GM19025 (cell line): ENCODE measurements around the gene MICU1.
"Not testable (repeated sequence)": the region's sequence is repeated elsewhere in the genome, so short reads cannot be mapped to it uniquely, and the experiment has no call there.

Source experiments
- ATAC-seq: cut with Tn5 transposase; IDR thresholded peaks from one replicate; pipeline ENCODE4 v1.9.1; 2021; ENCODE audit warnings: mild to moderate bottlenecking, low read depth, moderate library complexity; ENCODE audit not compliant: unreplicated experiment

Gene MICU1

DNA sequence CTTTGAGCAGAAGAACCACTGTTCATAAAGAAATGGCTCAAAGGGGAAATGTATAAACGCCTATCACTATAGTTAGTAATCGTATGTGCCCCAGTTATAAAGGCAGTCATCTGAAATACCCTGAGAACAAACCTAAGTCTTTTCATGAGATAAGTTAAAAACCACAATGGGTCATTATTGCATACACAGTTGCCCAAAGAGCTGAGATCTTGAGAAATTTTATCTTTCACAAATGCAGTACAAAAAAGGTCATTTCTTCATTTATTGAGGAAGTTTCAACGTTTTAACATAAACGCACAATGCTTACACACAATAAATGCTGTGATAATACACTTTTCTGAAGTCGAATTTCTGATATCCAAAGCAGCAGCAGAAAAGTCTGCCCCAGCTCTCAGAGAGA lies 114.4 kb downstream of the MICU1 start:
- ATAC-seq = no peak

DNA sequence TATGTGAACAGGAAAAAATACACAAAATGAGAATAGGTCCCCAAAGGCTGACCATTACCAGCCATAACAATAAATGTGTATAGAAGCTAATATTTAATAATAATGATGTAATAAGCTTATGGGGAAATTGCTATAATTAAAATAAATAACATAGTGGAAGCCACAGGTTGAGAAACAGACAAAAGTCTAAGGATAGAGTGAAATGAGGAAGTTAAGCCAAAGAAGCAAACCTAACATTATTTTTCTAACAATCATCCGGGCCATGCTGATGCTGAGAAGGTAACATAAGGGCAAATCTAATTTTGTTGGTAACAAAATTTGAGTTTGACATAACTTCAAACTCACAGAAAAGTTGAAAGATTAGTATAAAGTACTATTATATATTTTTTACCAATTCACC lies 115.9 kb downstream of the MICU1 start:
- ATAC-seq = no peak

DNA sequence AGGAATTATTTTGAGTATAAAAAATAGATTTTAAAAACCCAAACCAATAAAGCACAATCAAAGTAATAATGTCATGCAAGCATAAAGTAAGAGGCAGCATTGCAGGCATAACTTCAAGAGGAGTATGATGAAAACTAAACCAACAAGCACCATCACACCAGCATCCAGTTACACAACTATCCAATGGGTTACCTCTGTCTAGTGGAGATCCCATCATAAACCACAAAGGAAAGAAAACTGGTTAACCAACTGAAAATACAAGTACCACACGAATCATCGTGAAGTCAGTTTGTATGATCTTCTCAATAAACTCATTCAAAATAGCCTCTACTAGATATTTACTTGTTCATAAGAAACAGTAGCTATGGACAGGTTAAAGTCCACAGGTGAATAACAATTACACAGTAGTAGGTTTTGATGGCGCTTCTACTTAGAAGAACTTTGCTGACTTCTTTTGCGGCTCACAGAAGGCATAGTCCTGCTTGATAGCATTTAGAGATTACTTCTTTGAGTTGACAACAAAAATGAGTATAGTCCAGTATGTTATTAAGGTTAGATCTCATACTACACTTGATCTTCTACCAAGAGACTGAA lies 116.6 kb downstream of the MICU1 start:
- no peak for ATAC-seq

DNA sequence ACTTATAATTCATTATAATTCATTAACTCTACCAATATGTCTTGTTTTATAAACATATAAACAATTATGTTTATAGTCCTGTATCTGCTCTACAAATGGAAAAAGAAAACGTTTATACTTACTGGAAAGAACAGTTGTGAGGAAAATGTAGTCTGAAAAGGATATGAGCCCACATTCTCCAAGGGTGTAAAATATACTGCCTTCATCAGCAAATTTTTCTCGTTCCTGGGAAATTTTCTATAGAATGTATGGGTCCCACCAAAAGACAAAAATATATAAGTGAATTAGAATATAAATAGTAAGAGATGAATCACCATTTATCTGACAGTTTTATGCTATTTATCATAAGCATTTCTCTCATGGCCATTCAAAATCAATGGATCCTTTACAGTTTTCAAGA lies 117.8 kb downstream of the MICU1 start:
- ATAC-seq = no peak

DNA sequence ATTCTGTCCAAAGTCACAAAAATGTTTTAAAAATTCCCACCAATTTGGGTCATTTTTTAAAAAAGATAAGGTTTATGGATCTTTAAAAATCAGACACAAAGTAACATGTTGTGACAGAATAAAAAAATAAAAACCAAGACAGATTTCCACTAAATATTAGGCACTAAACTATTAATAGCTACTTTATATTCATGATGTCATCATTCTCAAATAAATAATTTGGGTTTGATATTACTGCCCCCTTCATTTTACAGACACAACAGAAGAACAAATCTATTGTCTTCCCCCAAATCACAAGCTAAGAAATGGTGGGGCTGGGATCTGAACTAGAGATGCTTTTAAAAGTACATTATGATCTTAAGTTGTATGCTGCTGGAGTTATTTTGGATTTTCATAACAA lies 119.4 kb downstream of the MICU1 start:
- no peak for ATAC-seq

DNA sequence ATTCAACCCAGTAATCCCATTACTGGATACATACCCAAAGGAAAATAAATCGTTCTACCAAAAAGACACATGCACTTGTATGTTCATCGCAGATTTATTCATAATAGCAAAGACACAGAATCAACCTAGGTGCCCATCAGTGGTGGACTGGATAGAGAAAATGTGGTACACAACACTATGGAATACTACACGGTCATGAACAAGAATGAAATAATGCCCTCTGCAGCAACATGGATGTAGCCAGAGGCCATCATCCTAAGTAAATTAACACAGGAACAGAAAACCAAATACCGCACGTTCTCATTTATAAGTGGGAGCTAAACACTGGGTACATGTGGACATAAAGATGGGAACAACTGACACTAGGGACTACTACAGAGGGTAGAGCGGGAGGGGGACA lies 120.4 kb downstream of the MICU1 start:
- no peak for ATAC-seq

DNA sequence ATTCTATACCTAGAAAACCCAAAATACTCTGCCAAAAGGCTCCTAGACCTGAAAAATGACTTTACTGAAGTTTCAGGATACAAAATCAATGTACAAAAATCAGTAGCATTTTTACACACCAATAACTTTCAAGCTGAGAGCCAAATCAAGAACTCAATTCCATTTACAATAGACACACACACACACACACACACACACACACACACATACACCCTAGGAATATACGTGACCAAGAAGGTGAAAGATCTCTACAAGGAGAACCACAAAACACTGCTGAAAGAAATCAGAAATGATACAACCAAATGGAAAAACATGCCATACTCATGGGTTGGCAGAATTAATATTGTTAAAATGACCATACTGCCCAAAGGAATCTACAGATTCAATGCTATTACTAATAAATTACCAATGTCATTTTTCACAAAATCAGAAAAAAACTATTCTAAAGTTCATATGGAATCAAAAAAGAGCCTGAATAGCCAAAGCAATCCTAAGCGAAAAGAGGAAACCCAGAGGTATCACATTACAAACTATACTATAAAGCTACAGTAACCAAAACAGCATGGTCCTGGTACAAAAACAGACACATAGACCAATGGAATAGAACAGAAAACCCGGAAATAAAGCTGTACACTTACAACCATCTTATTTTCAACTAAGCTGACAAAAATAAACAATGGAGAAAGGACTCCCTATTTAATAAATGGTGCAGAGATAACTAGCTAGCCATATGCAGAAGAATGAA lies 122.0 kb downstream of the MICU1 start:
- ATAC-seq = no peak

DNA sequence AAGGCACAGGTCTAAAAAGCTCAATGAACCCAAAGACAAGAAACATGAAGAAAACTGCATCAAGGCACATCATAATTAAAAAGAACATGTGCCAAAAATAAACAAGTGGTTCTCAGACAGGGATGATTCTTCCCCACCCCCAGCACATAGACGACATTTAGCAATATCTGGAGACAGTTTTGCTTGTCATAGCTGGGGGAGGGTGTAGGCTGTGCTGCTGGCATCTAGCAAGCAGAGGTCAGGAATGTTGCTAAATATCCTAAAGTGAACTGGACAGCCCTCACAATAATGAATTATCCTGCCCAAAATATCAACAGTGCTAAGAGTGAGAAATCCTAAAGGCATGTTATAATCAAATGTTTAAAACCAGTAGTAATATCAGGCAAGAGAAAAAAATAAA lies 122.6 kb downstream of the MICU1 start:
- no peak for ATAC-seq

DNA sequence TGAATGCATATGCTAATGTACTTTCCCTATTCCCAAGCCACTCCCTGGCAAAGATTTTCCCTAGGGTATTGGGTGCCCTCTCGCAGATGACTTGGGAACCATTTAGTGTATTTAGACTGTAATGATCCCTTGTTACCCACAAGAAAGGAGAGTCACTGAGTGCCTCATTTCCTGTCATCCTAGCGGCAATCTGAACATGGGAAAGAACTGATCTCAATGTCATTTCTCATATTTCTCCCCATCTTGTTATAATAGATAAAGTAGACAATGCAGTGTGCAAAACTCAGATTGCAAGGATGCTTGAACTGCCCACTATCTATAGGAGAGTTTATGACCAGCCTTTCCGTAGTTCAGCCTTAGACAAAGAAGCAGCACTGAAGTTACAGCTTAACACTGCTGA lies 123.3 kb downstream of the MICU1 start:
- ATAC-seq = no peak

DNA sequence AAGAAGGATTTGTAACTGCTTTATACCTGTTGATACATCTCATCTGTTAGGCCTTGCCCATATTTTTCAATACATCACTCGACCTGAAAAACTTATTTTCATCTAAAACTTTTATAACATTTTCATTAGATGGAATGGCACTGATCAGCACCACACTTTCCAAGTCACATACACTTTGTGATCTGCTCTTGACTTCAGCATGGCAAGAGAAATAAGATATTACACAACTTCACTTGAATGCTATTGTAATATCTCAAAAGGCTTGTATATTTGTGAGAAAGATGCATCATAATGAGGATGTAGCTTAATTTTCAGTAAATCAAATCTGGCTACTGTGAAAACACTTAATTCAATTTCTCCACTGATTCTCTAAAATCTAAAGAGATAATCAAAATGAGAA lies 126.2 kb downstream of the MICU1 start:
- ATAC-seq = no peak

DNA sequence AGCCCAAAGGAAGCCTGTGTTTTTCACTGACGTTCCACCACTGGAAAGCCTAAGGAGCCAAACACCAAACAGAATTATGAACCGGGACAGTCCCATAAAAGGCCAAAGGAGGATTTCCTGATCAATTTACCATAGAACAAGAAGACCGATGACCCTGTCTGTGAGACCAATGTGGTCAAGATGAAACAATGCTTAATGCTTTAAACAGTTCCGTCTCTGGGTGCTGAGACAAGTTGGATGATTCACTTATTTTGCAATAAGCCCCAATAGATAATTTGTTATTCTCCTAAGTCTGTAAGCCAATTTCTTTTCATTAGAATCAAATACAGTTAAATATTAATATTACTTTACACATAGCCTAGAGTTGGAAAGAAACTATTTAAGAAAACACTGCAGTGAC lies 134.9 kb downstream of the MICU1 start:
- ATAC-seq = no peak

DNA sequence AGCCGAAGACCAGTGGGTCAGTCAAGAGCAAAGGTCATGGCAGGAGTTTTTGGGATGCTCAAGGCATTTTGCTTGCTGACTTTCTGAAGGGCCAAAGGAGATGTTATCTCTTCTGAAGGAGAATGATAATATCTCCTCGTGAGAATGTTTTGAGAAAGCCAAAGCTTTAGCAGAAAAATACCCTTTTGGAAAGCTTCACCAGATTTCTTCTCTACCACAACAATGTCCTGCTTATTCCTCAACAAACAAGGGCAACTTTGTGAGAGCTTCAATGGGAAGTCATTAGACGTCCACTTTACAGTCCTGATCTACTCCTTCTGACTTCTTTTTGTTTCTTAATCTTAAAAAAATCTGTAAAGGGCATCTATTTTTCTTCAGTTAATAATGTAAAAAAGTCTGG lies 138.4 kb downstream of the MICU1 start:
- ATAC-seq = no peak

DNA sequence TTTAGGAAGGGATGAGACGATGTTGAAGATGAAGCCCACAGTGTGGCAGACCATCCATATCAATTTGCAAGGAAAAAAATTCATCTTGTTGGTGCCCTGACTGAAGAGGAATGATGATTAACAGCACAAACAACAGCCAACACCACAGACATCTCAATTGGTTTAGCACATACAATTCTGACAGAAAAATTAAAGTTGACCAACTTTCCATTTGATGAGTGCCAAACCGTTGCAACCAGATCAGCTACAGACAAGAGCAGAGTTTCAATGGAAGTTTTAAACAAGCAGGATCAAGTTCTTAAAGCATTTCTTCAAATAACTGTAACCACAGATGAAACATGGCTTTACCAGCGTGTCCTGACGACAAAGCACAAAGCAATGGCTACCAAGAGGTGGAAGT lies 138.8 kb downstream of the MICU1 start:
- no peak for ATAC-seq

DNA sequence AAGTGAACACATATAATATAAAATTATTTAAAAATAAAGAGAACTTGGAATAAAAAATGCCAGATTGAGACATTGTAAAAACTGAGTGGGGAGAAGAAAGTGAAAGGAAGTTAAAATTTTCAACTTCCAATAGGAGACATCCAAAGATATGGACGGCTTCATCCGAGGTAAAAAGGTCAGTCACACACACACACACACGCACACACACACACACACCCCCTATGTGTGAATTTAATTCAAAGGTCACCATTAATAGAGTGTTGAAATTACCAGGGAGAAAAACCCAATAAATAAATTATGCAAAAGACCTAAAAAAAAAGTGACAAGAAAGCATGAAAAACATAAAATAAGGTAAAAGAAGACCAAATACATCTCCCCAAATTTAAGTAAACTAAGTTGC lies 140.2 kb downstream of the MICU1 start:
- ATAC-seq = no peak

DNA sequence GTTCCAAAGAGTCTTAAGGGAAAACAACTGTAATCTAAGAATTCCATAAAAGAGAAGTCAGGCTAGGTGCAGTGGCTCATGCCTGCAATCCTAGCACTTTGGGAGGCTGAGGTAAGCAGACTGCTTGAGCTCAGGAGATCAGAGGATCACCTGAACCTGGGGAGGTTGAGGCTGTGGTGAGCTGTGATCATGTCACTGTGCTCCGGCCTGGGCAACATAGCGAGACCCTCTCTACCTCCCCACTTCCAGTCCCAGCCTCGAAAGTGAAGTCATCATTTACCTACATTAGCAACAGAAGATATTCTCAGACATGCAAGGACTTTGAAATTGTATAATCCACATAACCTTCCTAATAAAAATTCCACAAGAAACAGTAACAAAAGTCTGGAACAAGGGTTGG lies 141.4 kb downstream of the MICU1 start:
- no peak for ATAC-seq

DNA sequence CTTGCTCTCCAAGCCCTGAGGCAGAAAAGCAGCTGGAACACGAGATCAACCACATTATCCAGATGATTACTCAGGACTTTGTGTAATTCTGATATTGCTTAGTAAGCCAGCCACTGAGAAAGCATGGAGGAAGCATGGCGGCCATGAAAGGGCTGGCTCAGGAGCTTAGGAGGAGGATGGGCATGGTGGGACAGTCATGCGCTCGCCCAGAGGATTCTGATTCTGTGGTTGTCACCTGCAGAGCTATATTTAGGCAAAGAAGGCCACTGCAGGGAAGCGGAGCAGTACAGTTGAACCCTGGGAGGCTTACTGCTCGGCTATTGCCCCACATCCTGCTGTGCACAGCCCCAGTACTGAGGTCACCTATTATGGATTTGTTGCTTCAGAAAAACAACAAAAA lies 142.4 kb downstream of the MICU1 start:
- ATAC-seq = no peak

DNA sequence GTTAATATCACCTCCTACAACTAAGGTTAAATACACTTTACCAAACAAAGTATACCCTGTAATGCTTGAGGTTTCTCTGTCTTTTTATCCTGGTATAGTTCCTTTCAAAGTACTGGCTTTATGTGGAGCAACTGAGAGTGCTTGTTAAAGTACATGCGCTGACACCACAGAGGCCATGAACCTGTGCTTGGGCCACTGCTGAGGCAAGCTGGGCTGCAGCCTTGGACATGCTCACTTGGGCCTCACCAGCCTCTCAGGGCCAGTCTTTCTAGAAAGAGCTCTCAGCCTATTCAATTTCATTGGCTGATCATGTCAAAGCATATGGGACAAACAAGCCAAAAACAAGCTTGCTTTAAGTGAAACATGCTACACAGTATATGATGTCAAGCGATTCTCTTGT lies 145.0 kb downstream of the MICU1 start:
- ATAC-seq = no peak

DNA sequence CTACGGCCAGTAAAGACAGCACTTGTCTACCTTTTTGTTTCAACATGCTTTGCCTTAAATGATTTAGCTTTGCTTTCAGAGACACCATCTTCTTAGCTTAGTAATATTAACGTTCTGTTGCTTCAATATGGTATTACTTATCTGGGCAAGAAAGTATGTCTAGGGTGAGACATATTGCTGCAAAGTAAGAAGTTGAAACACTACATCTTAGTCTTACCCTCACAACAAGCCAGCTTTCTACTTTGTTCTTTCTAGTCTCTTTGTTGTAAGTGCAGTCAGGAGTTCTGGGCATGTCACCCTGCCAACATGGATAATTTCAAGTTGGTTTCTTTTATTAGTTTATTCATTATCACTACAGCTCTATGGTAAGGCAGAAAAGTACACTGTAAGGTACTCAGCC lies 148.4 kb downstream of the MICU1 start:
- no peak for ATAC-seq

DNA sequence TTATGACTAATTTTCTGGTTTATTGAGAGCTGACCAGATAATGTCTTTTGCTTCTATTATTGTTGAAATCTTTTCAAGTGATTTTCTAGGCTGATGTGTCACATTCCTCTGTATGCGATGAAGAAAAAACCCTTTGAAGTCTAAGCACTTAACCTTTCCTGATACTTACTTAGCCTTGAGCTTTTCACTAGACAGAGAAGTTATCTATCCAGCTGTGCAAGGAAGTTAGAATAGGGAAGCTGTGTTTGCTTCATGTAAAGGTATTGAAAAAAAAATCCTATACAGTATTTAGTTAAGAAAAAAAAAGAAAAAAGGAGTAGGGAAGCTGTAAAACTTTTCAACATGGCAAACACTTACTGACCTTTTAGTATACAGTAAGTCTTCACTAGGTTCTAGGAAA lies 153.6 kb downstream of the MICU1 start:
- no peak for ATAC-seq

DNA sequence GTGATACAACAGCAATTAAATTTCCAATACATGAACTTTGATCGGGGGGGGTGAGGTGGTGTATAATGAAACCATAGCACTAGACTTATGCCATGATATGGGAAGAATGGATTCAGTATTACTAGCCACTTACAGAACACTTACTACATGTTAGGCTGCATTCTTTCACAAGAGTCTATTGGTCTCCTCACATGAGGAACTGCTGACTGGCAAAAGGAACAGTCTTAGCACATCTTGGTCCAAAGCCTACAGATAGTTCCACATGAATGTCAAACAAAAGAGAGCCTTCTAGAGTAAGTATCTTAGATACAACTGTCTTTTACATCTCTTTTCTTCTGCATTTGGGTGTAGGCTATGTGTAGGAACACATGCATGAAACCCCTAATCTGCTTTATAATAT lies 155.2 kb downstream of the MICU1 start:
- no peak for ATAC-seq

DNA sequence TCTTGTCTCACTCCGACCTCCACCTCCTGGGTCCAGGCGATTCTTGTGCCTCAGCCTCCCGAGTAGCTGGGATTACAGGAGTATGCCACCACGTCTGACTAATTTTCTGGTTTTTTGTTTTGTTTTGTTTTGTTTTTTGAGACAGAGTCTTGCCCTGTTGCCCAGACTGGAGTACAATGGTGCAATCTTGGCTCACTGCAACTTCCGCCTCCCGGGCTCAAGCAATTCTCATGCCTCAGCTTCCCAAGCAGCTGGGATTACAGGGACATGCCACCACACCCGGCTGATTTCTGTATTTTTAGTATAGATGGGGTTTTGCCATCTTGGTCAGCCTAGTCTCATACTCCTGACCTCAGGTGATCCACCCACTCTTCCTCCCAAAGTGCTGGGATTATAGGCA lies 158.8 kb downstream of the MICU1 start:
- not testable (repeated sequence) for ATAC-seq

DNA sequence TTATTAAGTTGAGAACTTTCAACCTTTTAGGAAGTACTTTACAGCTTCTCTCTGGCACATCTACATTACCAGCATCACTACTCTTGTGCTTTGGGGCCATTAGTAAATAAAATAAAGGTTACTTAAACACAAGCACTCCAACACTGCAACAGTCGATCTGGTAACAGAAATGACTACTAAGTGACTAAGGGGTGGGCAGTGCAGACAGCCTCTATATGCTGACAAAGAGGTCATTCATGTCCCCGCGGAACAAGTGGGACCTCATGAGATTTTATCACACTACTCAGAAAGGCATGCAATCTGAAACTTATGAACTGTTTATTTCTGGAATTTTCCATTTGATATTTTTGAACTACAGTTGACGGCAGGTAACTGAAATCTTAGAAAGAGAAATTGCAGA lies 159.9 kb downstream of the MICU1 start:
- no peak for ATAC-seq

DNA sequence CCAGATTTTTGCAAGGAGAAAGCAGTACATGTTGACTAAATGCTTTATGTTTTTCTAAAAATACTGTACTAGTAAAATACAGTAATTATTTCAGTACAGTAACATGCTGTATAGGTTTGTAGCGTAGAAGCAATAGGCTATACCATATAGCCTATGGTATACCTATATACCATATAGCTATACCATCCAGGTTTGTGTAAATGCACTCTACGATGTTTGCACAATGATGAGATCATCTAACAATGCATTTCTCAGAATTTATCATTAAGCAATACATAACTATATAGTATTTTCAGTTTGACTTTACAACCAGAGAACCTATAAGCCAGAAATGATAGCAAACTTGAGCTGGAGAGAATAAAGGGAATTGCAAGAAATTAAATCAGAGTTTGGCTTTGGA lies 161.4 kb downstream of the MICU1 start:
- no peak for ATAC-seq
